Type B pancreatic cell (in vitro differentiated cells): ENCODE data around the gene DDX41. TPM values are rescaled to one million over a fixed set of nuclear protein-coding genes. Genes with fewer than 3 reads are reported as not detected.

Experiments used
- DNase-seq: peaks from one replicate; pipeline ENCODE4 v3.0.0; 2021; ENCODE audit warnings: mixed read lengths; ENCODE audit not compliant: unreplicated experiment; ENCODE audit errors: extremely low spot score
- H3K27ac Mint-ChIP-seq: 2 replicates; pipeline ENCODE4 v1.8.0; 2021; ENCODE audit warnings: mild to moderate bottlenecking, mixed read lengths
- H3K27me3 Mint-ChIP-seq: 2 replicates; pipeline ENCODE4 v1.8.0; 2021; ENCODE audit warnings: mixed read lengths
- H3K36me3 Mint-ChIP-seq: 2 replicates; pipeline ENCODE4 v1.8.0; 2021; ENCODE audit warnings: mixed read lengths
- H3K4me1 Mint-ChIP-seq: one replicate; pipeline ENCODE4 v1.8.0; 2021; ENCODE audit warnings: mixed read lengths; ENCODE audit not compliant: unreplicated experiment
- H3K4me3 Mint-ChIP-seq: 2 replicates; pipeline ENCODE4 v1.8.0; 2021; ENCODE audit warnings: mild to moderate bottlenecking, mixed read lengths
- H3K9me3 Mint-ChIP-seq: 2 replicates; pipeline ENCODE4 v1.8.0; 2021; ENCODE audit warnings: mixed read lengths
- total RNA-seq: library from RNA; stranded (reverse); gene quantifications from 2 replicates; pipeline ENCODE4 v1.2.1, GENCODE V29; 2021; ENCODE audit warnings: low replicate concordance
- TF ChIP-seq, protein P1 (sequence below): fragments of 200-600 bp; sonication (generic); conservative IDR thresholded peaks from 2 replicates; pipeline ENCODE4 v1.5.0; 2021; ENCODE audit warnings: antibody characterized with exemption, mild to moderate bottlenecking

DDX41 gene
- total RNA-seq, 1 donor from 2014 or later = 99.7 TPM

DNA sequence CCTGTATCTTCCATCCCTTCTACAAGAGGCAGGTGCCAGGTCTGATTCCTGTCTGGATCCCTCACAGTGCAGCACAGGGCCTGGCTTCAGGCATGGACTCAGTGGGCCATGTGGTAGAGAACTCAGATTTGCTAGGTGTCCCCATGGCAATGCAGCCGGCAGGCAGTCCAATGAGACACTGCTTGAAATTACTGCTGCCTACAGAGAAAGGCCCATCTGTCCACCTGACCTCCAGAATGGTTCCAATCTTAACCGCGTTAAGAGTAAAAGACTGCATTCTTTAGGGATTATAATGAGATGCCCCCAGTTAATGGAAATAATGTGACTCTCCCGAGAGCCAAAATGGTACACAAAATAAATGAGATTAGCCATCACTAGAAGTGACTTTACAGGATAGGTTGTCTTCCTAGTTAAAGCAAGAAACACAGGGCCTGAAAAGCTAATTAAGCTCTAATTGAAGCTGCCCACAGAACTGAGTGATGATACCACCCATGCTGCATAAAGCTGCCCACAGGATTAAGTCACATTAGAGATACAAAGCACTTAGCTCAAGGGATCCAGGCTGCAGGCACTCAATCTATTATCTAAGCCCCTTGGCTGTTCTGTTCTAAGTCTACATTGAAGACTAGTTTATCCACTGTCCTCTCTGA is 26.2 kb upstream of the DDX41 start:
- DNase-seq = no peak
- Mint-ChIP-seq H3K4me1 (peaks cover 14% of the 10 kb centered on the region), H3K4me3 (no peak overlapping the region), H3K27me3 (no peaks in the 10 kb centered on the region), H3K27ac (no peak overlapping the region), H3K9me3 (no peaks in the 10 kb centered on the region), H3K36me3 (peaks cover 13% of the 10 kb centered on the region)
- TF ChIP-seq, protein P1, sequence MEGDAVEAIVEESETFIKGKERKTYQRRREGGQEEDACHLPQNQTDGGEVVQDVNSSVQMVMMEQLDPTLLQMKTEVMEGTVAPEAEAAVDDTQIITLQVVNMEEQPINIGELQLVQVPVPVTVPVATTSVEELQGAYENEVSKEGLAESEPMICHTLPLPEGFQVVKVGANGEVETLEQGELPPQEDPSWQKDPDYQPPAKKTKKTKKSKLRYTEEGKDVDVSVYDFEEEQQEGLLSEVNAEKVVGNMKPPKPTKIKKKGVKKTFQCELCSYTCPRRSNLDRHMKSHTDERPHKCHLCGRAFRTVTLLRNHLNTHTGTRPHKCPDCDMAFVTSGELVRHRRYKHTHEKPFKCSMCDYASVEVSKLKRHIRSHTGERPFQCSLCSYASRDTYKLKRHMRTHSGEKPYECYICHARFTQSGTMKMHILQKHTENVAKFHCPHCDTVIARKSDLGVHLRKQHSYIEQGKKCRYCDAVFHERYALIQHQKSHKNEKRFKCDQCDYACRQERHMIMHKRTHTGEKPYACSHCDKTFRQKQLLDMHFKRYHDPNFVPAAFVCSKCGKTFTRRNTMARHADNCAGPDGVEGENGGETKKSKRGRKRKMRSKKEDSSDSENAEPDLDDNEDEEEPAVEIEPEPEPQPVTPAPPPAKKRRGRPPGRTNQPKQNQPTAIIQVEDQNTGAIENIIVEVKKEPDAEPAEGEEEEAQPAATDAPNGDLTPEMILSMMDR = no peak

DNA sequence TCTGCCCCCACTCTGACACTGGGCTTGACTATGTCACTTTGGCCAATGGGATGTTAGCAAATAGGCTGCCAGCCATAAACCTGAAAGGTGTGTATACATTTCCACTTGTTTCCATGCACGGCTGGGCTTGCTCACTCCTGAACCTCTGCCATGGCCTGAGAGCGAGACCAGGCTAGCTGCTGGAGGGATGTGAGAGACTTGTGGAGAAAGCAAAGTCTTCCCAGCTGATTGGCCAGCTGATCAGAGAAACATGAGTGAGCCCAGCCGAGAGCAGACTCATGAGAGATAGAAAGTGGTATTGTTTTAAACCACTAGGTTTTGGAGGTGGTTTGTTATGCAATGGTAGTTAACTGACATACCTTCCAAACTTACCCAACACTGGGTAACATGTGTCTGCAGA is 23.7 kb upstream of the DDX41 start:
- Mint-ChIP-seq H3K9me3 (no peaks in the 10 kb centered on the region), H3K27ac (no peak overlapping the region), H3K27me3 (no peaks in the 10 kb centered on the region), H3K36me3 (peaks cover 8% of the 10 kb centered on the region), H3K4me1 (no peaks in the 10 kb centered on the region), H3K4me3 (no peak overlapping the region)
- TF ChIP-seq, protein P1 = no peak
- DNase-seq = no peak

DNA sequence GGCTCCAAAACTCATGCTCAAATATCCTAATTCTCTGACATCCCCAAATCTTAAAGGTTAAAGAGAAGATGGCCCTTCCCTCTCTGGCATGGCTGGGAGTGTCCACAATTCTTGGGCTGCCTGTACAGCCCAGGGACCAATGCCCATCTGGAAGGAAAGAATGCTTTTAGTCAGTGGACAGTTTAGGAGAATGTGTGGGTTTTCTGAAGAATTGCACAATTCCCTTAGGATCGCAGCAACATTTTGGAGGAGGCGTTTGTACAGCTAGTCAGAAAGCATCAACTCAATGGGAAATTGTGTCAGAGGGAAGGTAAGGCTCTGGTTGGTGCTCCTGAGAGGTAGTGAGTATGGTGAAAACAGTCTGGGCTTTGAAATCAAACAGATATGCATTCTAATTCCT is 22.6 kb upstream of the DDX41 start:
- Mint-ChIP-seq H3K36me3 (peaks cover 8% of the 10 kb centered on the region), H3K9me3 (no peaks in the 10 kb centered on the region), H3K4me1 (no peaks in the 10 kb centered on the region), H3K4me3 (no peak overlapping the region), H3K27me3 (no peaks in the 10 kb centered on the region), H3K27ac (no peak overlapping the region)
- TF ChIP-seq, protein P1 = no peak
- DNase-seq = no peak

DNA sequence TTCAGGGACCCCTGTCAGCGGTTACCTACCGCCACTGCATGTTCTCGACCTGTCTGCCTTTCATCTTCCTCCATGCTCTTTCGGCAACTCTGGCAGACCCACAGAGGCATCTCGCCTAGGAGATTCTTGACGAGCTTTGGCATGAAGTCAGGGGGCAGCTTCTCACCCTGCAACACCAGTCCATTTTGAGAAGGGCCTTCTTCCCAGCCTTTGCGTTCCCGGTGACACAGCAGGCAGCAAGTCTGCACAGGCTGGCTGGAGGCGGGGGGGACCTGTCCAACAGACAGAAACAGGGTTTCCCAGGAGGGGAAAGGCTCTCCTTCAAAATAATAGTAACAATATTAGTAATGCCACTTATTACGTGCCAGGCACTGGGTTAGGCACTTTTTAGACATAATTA is 22.1 kb upstream of the DDX41 start:
- TF ChIP-seq, protein P1 = no peak
- Mint-ChIP-seq H3K36me3 (peaks cover 9% of the 10 kb centered on the region), H3K27me3 (no peaks in the 10 kb centered on the region), H3K4me3 (no peak overlapping the region), H3K27ac (no peak overlapping the region), H3K9me3 (no peaks in the 10 kb centered on the region), H3K4me1 (no peaks in the 10 kb centered on the region)
- no peak for DNase-seq

GRCh38 chr5:177537389-177538361 is 20.9 kb upstream of the DDX41 start:
- Mint-ChIP-seq H3K9me3 (no peaks in the 10 kb centered on the region), H3K27ac (peak overlapping the region; percentile 39), H3K36me3 (peaks cover 11% of the 10 kb centered on the region), H3K4me1 (no peaks in the 10 kb centered on the region), H3K4me3 (no peak overlapping the region), H3K27me3 (no peaks in the 10 kb centered on the region)
- TF ChIP-seq, protein P1 = no peak
- DNase-seq = no peak
